ENCODE data around the gene KRTAP12-2.

GRCh38 chr21:44623575-44623974 lies 43.2 kb downstream of the KRTAP12-2 start:
- TF ChIP-seq CTCF (IDR thresholded peaks at IDR 0.05) (no peak), POLR2A (IDR thresholded peaks at IDR 0.05) (no peak)

All from esophagus squamous epithelium (tissue), 4 donors.